ENCODE data around the gene SEC14L1.

SEC14L1 gene

DNA sequence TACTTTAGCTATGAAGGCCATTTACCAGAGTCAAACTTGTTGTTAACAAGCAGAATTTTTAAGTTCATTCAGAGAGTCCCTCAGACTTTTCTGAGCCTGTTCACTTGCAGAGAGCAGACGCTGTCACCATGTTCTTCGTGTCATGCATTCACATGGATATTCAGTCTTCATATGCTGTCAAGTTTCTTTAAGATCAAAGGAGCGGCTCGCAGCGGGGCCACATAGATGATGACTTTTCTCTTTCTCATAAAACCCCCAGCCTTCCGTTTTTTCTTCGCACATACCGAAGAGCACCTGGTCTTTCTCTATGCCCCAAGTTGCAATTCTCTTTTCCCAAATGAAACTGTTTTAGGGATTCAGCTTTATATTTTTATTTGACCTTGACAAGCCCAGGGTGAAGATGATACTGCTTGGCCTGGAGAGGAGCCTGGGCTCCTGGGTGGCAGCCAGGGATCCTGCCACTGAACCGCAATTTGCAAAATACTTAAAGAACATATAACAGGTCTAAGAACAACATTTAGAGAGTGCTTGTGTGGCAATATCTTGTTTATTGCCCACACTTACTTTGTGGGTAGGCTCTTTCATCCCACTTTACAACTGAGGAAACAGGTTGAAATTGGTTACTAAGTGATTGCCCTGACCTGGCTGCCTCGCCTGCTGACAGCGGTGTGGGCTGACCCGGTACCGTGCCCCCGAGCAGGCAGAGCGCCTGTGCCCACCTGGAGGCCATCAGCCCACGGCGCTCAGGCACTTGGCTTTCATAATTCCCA is 22.9 kb downstream of the SEC14L1 start:
- no peak for DNase-seq (ENCODE audit: low spot score)

DNA sequence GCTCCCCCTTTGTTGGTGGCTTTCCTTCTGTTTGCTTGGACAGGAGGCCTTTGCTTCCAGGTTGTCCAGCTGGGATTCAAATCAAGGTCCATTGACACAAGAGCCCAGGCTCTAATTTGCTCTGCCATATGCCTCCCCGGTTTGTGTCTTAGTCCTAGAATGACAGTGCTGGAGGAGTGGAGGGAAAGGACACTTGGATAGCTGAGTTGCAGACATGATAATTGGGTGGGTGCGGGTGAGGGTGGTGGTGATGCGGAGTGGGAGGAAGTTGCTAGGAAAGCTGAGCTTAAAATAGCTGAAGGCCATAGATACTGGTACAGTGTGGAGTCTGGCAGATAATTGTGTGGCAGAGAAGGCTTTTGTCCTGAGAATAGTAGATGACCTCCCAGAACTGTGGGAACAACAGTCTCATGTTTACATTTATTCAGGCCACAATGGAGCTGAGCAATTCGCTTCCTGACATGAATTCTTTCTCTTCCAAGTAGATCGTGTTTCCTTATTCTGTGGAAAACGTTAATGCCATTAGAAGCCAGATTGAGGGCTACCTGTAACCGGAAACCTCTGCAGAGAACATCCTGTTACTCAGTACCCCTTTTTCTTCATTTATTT is 23.8 kb downstream of the SEC14L1 start:
- no peak for DNase-seq (ENCODE audit: low spot score)

GRCh38 chr17:77165577-77165976 is 24.8 kb downstream of the SEC14L1 start:
- DNase-seq (ENCODE audit: low spot score), result no peak

GRCh38 chr17:77167472-77168306 is 26.9 kb downstream of the SEC14L1 start:
- DNase-seq (ENCODE audit: low spot score), result no peak

GRCh38 chr17:77173104-77173503 is 32.3 kb downstream of the SEC14L1 start:
- DNase-seq (ENCODE audit: low spot score), result no peak

GRCh38 chr17:77174928-77175661 is 34.3 kb downstream of the SEC14L1 start:
- DNase-seq (ENCODE audit: low spot score), result no peak

- no peak for DNase-seq (ENCODE audit: low spot score)
Measured at GRCh38 chr17:77177002-77177741, 36.4 kb downstream of the SEC14L1 start.

- no peak for DNase-seq (ENCODE audit: low spot score)
Measured at GRCh38 chr17:77178050-77178449, 37.3 kb downstream of the SEC14L1 start.

DNA sequence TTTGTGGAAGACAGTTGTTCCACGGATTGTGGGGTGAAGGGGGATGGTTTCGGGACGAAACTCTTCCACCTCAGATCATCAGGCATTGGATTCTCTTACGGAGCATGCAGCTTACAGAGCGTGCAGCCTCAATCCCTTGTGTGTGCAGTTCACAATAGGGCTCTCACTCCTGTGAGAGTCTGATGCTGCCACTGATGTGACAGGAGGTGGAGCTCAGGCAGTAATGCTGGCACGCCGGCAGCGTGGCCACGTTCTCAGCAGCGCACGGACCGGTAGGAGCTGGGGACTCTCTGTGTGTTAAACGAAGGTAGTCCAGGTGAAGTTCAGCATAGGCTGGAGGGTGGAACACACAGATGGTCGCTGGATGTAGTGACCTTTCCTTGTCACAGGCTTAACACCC is 37.8 kb downstream of the SEC14L1 start:
- DNase-seq (ENCODE audit: low spot score), result no peak

- DNase-seq (ENCODE audit: low spot score), result no peak
Measured at GRCh38 chr17:77180503-77181357, 40.0 kb downstream of the SEC14L1 start.

DNA sequence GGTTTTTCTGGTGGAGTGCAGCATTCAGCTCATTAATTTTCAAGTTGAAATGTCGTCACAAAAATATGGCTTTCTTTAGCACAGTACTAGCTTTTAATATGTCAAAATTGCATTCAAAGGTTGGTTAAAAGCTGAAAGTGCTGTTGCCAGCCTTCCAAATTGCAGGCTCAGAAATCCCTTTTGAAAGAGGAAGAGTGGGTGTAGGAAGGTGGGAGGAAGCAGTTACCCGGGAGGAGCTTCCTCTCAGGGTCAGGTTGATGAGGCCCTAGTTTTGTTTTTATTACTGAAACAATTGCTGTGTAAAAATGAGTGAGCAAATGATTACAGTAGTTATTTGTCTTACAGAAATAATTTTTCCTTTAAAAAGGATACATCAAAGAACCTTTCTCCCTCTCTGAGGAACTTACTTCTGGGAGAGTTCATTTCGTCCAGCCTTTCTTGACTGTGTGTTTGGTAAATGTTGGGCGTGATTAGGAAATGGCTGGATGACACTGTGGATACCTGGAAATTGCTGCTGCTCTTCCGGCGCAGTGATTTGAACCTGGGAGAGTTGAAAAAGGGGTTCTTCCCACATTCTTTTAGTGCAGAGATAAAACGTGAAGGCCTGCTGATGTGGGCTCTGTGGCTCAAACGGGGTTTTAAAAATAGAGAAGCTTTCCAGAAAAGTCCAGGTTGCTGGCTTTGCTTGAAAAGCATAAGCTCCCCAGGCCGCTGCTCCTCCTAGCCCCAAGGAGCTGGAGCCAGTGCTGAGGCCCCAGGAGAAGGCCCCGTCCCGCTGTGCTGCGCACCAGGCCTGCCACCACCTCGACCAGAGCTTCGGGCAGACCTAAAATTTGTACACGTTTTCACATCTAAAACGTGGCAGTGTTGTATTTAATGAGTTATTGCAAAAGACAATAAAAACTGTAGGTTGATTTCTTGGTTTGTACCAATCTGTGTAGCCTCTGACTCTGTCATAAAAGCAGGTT is 41.7 kb downstream of the SEC14L1 start:
- no peak for DNase-seq (ENCODE audit: low spot score)

GRCh38 chr17:77184474-77184873 is 43.7 kb downstream of the SEC14L1 start:
- no peak for DNase-seq (ENCODE audit: low spot score)

- DNase-seq (ENCODE audit: low spot score), result no peak
Measured at GRCh38 chr17:77185137-77185536, 44.4 kb downstream of the SEC14L1 start.

DNA sequence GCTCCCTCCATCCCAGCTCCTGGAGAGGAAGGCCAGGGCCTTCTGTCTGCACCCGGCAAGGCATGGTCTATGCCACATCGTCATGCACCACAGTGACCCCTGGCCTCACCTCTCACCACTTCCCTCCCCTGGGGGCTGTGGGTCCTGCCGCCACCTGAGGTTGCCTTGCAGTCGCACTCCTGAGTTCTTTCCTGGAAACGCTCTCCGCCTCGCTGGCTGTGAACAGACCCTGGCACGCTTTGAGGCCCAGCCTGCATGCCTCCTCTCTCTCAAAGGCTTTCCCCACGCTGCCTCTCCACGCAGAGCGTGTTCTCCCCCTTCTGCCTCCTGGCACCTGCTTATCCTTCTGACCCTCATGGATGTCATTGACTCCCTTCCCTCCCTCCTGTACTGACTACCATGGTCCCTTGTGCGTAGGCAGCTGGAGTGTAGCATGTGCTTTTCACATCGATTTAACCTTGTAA is 45.4 kb downstream of the SEC14L1 start:
- no peak for DNase-seq (ENCODE audit: low spot score)

- no peak for DNase-seq (ENCODE audit: low spot score)
Measured at GRCh38 chr17:77188084-77189066, 47.6 kb downstream of the SEC14L1 start.

GRCh38 chr17:77189148-77189547 is 48.4 kb downstream of the SEC14L1 start:
- DNase-seq (ENCODE audit: low spot score), result no peak

GRCh38 chr17:77190576-77190975 is 49.8 kb downstream of the SEC14L1 start:
- DNase-seq (ENCODE audit: low spot score), result no peak

DNA sequence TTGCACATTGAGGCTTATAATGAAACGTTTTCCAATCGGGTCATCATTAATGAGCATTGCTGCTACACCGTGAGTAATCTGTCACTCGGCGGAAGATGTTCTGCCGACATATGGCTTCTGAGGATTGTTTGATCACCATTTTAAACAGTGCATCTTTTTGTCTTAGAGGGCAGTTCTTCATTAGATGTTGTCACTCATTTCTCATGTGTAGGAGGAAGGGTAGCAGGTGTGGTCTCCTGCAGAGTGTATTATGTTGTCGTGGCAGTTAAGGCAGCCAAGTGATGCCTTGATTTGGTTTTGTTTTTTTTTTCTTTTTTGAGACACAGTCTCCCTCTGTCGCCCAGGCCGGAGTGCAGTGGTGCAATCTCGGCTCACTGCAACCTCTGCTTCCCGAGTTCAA is 50.5 kb downstream of the SEC14L1 start:
- DNase-seq (ENCODE audit: low spot score), result no peak
